EL (cell line): Measurements from ENCODE around the gene POC5.
A peak's percentile ranks its signal among the peaks of the same experiment; 100 is the strongest.

ENCODE experiments used
- DNase-seq: peaks from one replicate; pipeline ENCODE4 v3.0.0-alpha.2; 2016

POC5 gene

GRCh38 chr5:75656311-75657003, 60.8 kb downstream of the POC5 start:
- DNase-seq = no peak

- DNase-seq = no peak
Measured at GRCh38 chr5:75654693-75655295, 62.4 kb downstream of the POC5 start.

DNA sequence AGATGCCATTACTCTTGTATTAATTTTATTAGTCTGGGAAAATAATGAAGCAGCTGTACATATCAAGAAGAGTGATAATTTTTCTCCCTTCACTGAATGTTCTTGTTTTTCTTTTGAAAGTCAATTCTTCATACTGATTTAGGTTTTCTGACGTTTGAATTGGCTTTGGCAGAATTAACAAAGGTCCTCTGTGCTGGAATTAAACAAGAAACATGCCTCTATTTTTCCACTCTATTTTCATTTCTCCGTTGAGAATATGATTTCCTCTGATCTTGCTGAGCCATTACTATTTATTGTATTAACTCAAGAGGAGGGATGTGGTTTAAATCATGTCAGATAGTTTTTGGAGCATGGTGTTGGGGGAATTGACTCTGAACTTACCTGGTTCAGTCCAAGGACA, 63.7 kb downstream of the POC5 start:
- no peak for DNase-seq

DNA sequence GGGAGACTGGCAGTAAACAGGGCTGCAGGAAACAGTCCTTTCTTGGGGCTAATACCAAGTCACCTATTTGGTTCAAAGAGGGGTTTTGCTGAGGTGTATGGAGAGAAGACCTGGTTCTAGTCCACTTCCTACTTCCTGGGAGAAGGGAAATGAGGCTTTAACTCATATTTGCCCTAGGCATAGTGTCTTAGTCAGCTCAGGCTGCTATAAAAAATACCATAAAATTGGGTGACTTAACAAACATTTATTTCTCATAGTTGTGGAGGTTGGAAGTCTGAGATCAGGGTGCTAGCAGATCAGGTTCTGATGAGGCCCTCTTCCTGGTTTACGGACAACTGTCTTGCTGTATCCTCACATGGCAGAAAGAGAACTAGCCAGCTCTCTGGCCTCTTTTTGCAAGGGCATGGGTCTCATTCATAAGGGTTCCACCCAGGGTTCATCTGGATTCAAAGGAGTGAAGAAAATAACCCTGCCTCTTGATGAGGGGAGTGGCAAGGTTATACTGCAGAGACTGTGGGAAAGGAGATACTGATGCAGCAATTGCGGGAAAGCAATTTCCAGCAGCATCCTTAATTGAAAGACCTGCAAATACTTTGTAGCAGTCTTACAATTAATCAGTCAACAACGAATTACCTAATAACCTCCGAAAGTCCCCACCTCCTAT, 65.5 kb downstream of the POC5 start:
- peak; percentile 46 for DNase-seq

DNA sequence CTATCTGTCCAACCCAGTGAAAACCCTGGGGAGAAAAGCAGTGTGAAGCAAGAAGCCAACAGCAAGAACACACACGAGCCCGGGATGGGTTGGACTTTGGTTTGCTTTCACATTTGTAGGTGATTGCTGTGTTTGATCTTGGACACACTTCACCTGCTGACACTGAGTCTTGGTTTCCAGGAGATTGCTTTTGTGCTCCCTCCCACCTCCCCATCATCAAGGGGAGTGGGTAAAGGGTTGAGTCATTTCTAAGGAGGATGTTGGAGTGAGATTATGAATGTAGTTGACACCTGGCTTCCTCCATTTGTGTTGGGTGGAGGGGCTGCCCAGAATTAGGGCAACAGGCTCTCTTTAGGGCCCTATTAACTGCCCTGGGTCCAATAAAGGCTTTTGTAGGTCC, 68.5 kb downstream of the POC5 start:
- no peak for DNase-seq

DNA sequence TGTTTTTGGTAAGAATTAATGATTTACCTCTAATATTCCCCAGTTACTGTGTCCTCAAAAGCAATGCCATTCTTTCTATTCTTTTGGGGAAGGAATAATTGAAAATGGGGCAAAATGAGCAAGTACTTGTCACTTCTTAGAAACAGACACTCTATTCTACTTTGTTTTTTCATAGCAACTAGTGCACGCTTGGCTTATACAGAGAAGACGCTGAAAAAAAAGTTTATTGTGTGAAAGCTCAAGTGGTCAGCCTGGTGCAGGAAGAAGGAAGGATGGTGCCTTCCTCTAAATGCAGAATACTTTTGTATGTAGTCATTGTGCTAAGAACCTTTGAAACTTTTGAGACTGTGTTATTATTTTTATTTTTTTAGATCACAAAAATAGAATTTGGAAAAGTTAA, 76.4 kb downstream of the POC5 start:
- peak; percentile 24 for DNase-seq

- peak; percentile 85 for DNase-seq
Measured at GRCh38 chr5:75640395-75640794, 76.8 kb downstream of the POC5 start.

GRCh38 chr5:75639535-75640311, 77.5 kb downstream of the POC5 start:
- DNase-seq = no peak

GRCh38 chr5:75637949-75638348, 79.3 kb downstream of the POC5 start:
- no peak for DNase-seq

- DNase-seq = no peak
Measured at GRCh38 chr5:75632321-75632720, 84.9 kb downstream of the POC5 start.

DNA sequence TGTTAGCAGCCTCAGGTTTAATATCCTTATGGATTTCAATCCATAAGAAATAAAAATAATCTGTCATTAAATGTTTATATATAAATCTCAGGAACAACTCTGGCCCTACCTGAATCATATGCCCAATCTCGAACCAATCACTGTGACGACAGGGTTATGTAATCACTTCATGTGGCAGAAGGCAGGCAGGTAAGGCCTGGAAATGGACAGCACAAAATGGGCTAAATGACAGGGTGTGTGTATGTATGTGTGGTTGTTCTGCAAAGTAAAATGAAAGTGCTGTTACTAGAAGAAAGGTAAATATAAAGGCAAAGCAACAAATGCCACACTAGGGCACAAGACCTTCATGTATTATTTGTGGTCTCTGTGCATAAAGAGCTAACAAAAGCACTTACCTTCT, 86.4 kb downstream of the POC5 start:
- DNase-seq = no peak

GRCh38 chr5:75627801-75628200, 89.4 kb downstream of the POC5 start:
- no peak for DNase-seq

- no peak for DNase-seq
Measured at GRCh38 chr5:75626959-75627358, 90.3 kb downstream of the POC5 start.
